HG03103 (cell line): ENCODE measurements around the gene ZNF215.
A peak's percentile ranks its signal among the peaks of the same experiment; 100 is the strongest.
"Not testable (repeated sequence)": the region's sequence is repeated elsewhere in the genome, so short reads cannot be mapped to it uniquely, and the experiment has no call there.

Source experiments
- ATAC-seq: cut with Tn5 transposase; IDR thresholded peaks from one replicate; pipeline ENCODE4 v1.9.1; 2021; ENCODE audit warnings: low read depth; ENCODE audit not compliant: unreplicated experiment

Gene ZNF215

DNA sequence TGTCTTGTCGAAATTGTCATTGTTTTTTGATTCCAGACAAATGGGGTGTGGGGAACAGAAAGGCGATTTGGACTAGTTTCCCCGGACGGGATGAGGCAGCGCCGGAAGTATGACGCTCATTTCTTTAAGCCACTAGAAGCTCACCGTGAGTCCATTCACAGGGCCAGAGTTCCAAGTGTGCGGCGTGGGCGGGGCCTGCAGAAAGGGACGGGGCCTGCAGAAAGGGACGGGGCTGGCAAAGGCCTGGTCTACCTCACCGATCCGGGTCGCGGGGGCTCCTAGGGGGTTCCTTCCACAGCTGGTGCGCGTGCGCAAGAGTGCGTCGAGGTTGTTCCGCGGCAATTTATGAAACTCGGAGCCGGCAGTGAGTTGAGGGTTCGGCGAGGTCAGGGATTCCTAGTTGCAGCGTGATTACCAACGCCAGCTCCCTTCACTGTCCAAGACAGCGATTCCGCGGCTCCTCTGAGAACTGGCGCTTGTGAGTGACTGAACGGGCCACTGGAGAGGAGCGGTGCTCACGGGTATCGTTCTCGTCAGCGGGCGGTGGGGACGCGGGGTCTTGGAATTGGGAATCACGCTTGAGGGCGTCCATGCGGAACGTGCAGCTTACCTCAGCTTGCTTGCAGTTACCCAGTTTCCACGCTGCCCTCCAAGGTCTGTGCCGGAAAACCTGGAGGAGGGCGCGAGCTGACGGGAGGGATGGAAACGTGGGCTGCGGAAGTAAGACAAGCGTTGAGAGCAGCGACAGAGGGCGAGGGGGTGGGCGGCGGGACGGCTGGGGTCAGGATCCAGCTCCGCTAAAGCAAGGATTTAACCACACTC is at the start of gene ZNF215:
ZNF215 (plus strand) TSS at position 219 of the 822 bp plus-strand sequence. CDS start 5,847 bp downstream, outside the sequence.
- ATAC-seq, result peak; percentile 58

GRCh38 chr11:6876914-6877313 is 49.3 kb upstream of the ZNF215 start:
- no peak for ATAC-seq

- ATAC-seq, result no peak
Observed at GRCh38 chr11:6882751-6883150, 43.5 kb upstream of the ZNF215 start.

DNA sequence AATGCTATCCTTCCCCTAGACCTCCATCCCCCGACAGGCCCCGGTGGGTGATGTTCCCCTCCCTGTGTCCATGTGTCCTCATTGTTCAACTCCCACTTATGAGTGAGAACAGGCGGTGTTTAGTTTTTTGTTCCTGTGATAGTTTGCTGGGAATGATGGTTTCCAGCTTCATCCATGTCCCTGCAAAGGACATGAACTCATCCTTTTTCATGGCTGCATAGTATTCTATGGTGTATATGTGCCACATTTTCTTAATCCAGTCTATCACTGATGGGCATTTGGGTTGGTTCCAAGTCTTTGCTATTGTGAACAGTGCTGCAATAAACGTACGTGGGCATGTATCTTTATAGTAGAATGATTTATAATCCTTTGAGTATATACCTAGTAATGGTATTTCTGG is 38.5 kb upstream of the ZNF215 start:
- ATAC-seq, result not testable (repeated sequence)

GRCh38 chr11:6888830-6889229 is 37.4 kb upstream of the ZNF215 start:
- no peak for ATAC-seq

DNA sequence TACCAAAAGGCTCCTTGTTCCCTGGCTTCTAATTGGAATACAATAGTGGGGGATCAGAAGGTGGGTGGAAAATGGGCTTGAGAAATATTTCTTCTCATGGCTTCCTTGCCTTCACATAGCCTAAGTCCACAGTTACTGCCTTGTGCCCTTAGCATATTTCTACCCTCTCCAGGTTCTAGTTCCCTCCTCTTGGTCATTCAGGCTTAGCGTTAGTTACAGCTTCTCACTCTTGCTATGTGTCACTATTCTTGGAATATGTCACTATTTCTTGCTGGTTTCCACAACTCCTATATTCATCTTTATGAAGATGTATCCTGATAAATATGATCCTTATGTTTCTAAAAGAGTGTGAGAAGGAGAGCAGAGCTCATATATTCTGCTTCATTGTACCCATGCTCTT is 36.4 kb upstream of the ZNF215 start:
- no peak for ATAC-seq

GRCh38 chr11:6892400-6892799 is 33.8 kb upstream of the ZNF215 start, which contains the start of gene OR2D2:
TSS of gene OR2D2 (minus strand) at chr11:6892500. CDS start at chr11:6892500, 0 bp downstream.
- ATAC-seq, result no peak

- no peak for ATAC-seq
Observed at GRCh38 chr11:6894097-6894496, 32.1 kb upstream of the ZNF215 start.

DNA sequence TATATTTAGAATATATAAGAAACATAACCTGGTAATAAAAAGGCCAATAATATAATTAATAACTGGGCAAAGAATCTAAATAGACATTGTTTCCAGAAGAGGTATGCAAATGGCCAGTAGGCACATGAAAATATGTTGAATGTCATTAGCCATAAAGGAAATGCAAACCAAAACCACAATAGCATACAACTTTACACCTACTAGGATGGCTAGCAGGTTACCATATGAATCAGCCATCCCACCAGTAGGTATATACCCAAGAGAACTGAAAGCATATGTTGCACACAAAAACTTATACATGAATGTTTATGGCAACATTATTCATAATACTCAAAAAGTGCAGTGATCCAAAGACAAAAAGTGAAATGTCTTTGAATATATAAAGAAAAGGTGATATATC is 31.2 kb upstream of the ZNF215 start:
- ATAC-seq, result peak; percentile 82

DNA sequence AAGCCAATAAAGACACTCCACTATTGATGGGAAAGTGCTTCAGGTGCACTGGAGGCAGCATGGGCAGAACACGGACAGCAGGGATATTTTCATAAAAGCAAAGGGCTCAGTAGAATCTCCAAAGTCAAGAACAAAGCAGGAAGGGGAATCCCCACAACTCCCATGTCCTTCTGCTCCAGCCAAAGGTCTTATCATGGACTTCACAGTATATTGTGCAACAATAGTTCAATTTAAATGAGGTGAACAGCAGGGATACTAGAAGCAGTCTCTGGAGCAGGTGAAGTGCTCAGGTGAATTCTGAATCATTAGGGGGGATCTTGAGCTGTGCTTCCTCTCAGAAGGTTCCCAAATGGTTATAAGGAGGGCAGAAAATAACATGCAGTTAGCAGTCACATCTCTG is 27.3 kb upstream of the ZNF215 start:
- ATAC-seq, result no peak

DNA sequence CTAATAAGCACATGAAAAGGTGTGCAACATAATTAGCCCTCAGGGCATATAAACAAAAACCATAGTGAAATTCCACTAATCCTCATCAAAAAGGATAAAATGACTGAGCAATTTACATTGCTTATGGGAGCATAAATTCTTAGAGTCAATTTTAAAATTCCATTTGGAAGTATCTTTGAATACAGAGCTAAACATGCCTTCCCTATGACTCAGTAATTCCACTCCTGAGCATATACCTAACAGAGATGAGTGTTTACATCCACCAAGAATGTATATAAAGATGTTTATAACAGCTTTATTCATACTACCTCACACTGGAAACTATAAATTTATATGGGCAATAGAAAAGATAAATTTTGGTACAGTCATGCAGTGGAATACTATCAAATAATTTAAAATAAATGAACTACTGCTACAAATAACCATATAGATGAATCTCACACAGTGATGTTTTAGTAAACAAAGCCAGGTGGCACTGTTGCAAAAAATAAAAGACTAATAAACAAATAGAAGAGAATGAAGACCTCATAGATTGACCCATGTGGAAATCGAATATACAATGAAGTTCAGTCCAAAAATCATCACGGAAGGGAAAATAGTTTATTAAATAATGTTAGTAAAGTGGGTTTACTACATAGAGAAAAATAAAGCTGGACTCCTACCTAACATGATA is 25.8 kb upstream of the ZNF215 start:
- ATAC-seq, result no peak

DNA sequence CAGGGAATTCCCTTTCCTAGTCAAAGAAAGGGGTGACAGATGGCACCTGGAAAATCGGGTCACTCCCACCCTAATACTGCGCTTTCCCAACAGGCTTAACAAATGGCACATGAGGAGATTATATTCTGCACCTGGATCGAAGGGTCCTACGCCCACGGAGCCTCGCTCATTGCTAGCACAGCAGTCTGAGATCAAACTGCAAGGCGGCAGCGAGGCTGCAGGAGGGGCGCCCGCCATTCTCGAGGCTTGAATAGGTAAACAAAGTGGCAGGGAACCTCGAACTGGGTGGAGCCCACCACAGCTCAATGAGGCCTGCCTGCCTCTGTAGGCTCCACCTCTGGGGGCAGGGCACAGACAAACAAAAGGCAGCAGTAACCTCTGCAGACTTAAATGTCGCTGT is 21.4 kb upstream of the ZNF215 start:
- not testable (repeated sequence) for ATAC-seq

DNA sequence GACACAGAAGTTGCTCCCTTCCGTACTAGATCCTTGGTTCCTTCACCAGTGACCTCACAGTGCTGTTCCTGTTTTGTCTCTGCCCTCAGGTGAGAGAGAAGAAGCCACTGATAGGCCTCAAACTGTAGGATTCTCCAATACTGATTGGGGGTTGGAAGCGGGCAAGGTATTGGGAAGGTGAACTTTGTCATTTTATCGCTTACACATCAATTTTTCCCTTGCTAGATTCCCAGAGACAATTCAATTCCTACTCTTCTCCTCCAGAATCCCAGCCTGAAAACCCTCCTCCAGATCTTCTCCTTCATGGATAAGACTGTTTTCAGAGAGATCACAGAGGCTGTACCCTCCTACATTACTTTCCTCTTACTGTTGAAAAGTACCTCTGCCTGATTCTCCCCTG is 14.8 kb upstream of the ZNF215 start:
- no peak for ATAC-seq

- ATAC-seq, result no peak
Observed at GRCh38 chr11:6911948-6912347, 14.3 kb upstream of the ZNF215 start.

DNA sequence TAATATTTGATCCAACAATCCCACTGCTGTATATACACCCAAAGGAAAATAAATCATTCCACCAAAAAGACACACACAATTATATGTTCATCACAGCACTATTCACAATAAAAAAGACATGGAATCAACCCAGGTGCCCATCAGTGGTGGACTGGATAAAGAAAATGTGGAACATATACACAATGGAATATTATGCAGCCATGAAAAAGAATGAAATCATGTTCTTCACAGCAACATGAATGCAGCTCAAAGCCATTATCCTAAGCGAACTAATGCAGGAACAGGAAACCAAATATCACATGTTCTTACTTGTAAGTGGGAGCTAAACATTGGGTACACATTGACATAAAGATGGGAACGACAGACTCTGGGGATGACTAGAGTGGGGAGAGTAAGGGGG is 6.5 kb upstream of the ZNF215 start:
- no peak for ATAC-seq

- ATAC-seq, result no peak
Observed at GRCh38 chr11:6920702-6921101, 5.5 kb upstream of the ZNF215 start, which contains the start of gene OR2D3. TSS of gene OR2D3 (plus strand) at chr11:6921002. CDS start at chr11:6921002, 0 bp downstream.

- no peak for ATAC-seq
Observed at GRCh38 chr11:6925007-6925577, 1.1 kb upstream of the ZNF215 start.

DNA sequence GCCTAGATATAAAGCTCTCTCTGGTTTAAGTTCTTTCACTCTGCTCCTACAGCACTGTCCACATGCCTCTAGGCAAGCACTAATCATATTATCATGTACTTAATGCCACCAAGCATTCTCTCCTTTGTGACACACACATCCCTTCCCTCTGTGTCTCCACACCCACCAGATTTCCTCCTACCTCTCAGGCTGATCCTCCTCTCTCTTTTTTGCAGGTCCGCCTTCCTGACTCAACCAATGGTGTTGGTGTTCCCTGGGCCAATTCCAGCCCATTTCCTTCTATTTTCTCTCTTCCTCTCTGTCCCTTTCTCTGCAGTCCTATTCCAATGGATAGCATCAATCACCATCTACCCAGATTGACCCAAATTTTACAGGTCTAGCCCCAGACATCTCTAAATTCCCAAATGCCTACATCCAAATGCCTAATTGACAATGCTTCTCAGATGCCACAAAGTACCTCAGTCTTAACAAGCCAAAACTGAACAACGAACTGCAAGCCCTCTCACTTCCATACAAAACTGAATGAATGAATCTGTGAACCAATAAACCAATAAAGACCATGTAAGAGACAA is 504 bp upstream of the ZNF215 start:
- peak; percentile 2 for ATAC-seq

- peak; percentile 72 for ATAC-seq
Observed at GRCh38 chr11:6927030-6927617, 898 bp downstream of the ZNF215 start.

DNA sequence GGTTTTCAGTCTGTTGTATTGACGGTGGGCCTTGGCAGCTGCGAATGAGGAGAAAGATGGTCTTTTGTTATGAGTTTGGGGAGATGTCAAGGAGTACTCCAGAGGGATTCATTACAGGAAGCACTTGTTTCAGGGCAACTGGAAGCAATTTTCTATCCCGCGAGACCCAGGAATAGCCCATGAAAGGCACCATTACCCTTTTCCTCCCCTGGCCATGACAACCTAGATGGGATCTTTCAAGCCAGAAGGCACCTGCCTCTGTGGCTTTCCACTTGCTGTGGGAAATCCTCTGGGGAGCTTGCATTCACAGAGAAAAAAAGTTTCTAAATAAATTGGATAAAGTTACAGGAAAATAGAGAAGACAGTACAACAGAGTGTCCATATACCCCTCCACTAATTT is 2.7 kb downstream of the ZNF215 start:
- no peak for ATAC-seq
